A673 (cell line): ENCODE data around the gene SRSF9.

Experiments used
- EZH2 ChIP-seq: fragments of 200-600 bp; sonication (generic); IDR thresholded peaks from 2 replicates; pipeline ENCODE4 v1.6.1; 2017; ENCODE audit warnings: borderline replicate concordance, low read depth, mild to moderate bottlenecking, mixed read lengths, antibody characterized with exemption, low read length; ENCODE audit not compliant: poor library complexity, severe bottlenecking
- TF ChIP-seq, protein P1 (sequence below): fragments of 300-800, 200-600 bp; sonication (generic); conservative IDR thresholded peaks from 2 replicates; pipeline ENCODE4 v1.5.1; 2017; ENCODE audit warnings: low read depth, mild to moderate bottlenecking, antibody characterized with exemption, low read length, moderate library complexity, mixed read lengths

DNA sequence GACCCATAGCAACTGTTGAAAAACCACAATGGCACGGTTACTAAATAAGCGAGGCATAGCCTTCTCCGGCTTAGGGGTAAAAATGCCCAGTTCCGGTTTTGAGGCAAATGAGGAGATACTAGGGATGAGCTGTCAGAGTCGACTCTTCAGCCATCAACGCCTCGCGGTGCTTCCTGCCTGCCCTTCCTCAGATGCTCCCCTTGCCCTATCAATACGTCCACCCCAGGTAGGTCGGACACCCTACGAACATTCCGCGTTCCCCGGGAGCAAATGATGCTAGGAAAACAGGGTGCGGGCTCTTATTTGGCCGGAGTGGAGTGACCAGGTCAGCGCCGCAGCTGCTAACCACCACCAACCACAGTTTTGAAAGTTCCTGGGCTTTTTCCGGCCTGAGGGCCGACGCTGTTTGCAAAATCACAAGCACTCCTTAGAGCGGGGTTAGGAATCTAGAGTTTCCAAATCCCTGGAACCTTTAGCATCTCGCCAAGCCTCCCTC lies 1.2 kb downstream of the SRSF9 start:
- TF ChIP-seq, protein P1, sequence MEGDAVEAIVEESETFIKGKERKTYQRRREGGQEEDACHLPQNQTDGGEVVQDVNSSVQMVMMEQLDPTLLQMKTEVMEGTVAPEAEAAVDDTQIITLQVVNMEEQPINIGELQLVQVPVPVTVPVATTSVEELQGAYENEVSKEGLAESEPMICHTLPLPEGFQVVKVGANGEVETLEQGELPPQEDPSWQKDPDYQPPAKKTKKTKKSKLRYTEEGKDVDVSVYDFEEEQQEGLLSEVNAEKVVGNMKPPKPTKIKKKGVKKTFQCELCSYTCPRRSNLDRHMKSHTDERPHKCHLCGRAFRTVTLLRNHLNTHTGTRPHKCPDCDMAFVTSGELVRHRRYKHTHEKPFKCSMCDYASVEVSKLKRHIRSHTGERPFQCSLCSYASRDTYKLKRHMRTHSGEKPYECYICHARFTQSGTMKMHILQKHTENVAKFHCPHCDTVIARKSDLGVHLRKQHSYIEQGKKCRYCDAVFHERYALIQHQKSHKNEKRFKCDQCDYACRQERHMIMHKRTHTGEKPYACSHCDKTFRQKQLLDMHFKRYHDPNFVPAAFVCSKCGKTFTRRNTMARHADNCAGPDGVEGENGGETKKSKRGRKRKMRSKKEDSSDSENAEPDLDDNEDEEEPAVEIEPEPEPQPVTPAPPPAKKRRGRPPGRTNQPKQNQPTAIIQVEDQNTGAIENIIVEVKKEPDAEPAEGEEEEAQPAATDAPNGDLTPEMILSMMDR: no peak
- no peak for TF ChIP-seq EZH2
